SIG-M5 treated with dmso at 0.1 percent for 504 hours (cell line): ENCODE measurements around the gene MRTFA.

ENCODE experiments used
- DNase-seq: peaks from one replicate; lab custom pipeline; 2025; ENCODE audit not compliant: unreplicated experiment; lab: John Stamatoyannopoulos, UW

Gene MRTFA

DNA sequence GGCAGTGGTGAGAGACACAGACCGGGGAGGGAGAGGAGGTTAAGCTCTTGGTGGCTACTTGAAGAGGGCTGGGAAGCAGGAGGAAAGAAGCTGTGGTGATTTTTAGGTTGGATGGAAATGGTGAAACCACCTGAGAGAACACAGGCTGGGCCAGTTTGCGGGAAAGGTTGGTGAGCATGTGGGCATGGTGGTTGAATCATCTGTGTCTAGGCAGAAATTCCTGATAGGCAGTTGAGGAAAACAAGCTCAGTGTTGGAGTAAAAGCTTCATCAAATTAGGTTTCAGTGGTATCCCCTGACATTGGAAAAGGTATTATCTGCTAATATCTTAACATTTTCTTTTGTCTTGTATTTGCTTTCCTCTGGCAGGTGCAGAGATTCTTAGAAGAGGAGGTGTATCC, 270.5 kb downstream of the MRTFA start:
- no peak for DNase-seq

GRCh38 chr22:40364431-40364830, 272.1 kb downstream of the MRTFA start:
- DNase-seq = no peak

DNA sequence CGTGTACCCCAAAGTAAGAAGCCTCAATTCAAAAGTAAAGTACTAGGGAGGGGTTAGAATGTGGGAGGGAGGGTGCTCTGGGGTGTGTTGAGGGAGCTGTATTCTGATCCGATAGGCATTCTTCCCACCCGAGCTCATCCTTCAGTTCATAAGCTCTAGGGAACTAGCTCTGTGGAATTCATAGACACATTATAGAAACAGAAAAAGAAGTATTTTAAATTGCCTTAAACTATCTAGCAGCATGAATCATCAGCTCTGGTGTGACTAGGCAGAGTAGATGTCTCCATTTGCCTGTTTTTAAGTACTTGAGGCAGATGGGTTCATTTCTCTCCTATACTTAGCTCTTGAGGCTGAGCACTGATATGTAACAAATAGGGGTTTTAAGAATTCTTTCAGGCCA, 273.5 kb downstream of the MRTFA start:
- no peak for DNase-seq

GRCh38 chr22:40361100-40361499, 275.4 kb downstream of the MRTFA start:
- DNase-seq = no peak
